RWPE2 (cell line): ENCODE data around the gene SRRM2.

Experiments
- ATAC-seq: fragments of 200-7000 bp; cut with Tn5 transposase; 3 replicates; pipeline ENCODE4 v1.9.1; 2021; ENCODE audit warnings: low read depth
- DNase-seq: peaks from one replicate; pipeline ENCODE4 v3.0.0-alpha.2; 2020; ENCODE audit warnings: low spot score
- H3K27ac ChIP-seq: fragments of 450-650 bp; 2 replicates; pipeline ENCODE4 v1.5.1; 2017; ENCODE audit warnings: mild to moderate bottlenecking; ENCODE audit not compliant: poor library complexity, severe bottlenecking
- H3K27me3 ChIP-seq: fragments of 250-450 bp; sonication (Bioruptor Pico); 2 replicates; pipeline ENCODE4 v1.5.1; 2021; ENCODE audit warnings: mild to moderate bottlenecking, moderate library complexity; ENCODE audit not compliant: insufficient read depth, poor library complexity, severe bottlenecking
- H3K36me3 ChIP-seq: fragments of 250-450 bp; sonication (Bioruptor Pico); 2 replicates; pipeline ENCODE4 v1.5.1; 2020; ENCODE audit warnings: low read depth, mild to moderate bottlenecking, moderate library complexity
- H3K4me1 ChIP-seq: fragments of 250-450 bp; sonication (Bioruptor Pico); 2 replicates; pipeline ENCODE4 v1.5.1; 2021; ENCODE audit warnings: mild to moderate bottlenecking, moderate library complexity; ENCODE audit not compliant: insufficient read depth, poor library complexity, severe bottlenecking
- H3K4me3 ChIP-seq: fragments of 250-450 bp; sonication (Bioruptor Pico); 2 replicates; pipeline ENCODE4 v1.5.1; 2021; ENCODE audit warnings: mild to moderate bottlenecking, moderate library complexity; ENCODE audit not compliant: severe bottlenecking
- H3K9me3 ChIP-seq: fragments of 250-450 bp; sonication (Bioruptor Pico); 2 replicates; pipeline ENCODE4 v1.5.1; 2021; ENCODE audit warnings: mild to moderate bottlenecking, moderate library complexity; ENCODE audit not compliant: severe bottlenecking
- CTCF ChIP-seq: fragments of 450-650 bp; IDR thresholded peaks from one replicate; pipeline ENCODE4 v1.5.1; 2017; ENCODE audit warnings: mild to moderate bottlenecking, moderate library complexity; ENCODE audit not compliant: poor library complexity, severe bottlenecking

SRRM2 gene

GRCh38 chr16:2786826-2787151, 34.4 kb downstream of the SRRM2 start:
- H3K4me3 ChIP-seq: no peak overlapping the region
- no peaks in the 10 kb centered on the region for H3K36me3 ChIP-seq
- no peaks in the 10 kb centered on the region for H3K9me3 ChIP-seq
- ATAC-seq (no peak), DNase-seq (no peak)
- no peak overlapping the region for H3K27ac ChIP-seq
- peaks cover 4% of the 10 kb centered on the region for H3K27me3 ChIP-seq
- TF ChIP-seq CTCF: no peak
- H3K4me1 ChIP-seq: no peaks in the 10 kb centered on the region

GRCh38 chr16:2787406-2787805, 35.0 kb downstream of the SRRM2 start, which contains the start of gene PRSS33:
Gene PRSS33, minus strand, starts transcription at chr16:2787560. Its CDS starts 1,013 bp downstream, at chr16:2786547.
- no peaks in the 10 kb centered on the region for H3K4me1 ChIP-seq
- no peaks in the 10 kb centered on the region for H3K9me3 ChIP-seq
- H3K27ac ChIP-seq: no peak within 1 kb of the TSS
- peak; percentile 49 for DNase-seq
- H3K36me3 ChIP-seq: no peaks in the 10 kb centered on the region
- H3K27me3 ChIP-seq: peaks cover 4% of the 10 kb centered on the region
- ATAC-seq: no peak
- no peak within 1 kb of the TSS for H3K4me3 ChIP-seq
- no peak for TF ChIP-seq CTCF

GRCh38 chr16:2787961-2788360, 35.5 kb downstream of the SRRM2 start:
- H3K27me3 ChIP-seq: peaks cover 4% of the 10 kb centered on the region
- no peak overlapping the region for H3K4me3 ChIP-seq
- no peaks in the 10 kb centered on the region for H3K36me3 ChIP-seq
- no peak for ATAC-seq
- peak; percentile 43 for DNase-seq
- no peaks in the 10 kb centered on the region for H3K9me3 ChIP-seq
- H3K4me1 ChIP-seq: no peaks in the 10 kb centered on the region
- H3K27ac ChIP-seq: no peak overlapping the region
- TF ChIP-seq CTCF: no peak

- H3K36me3 ChIP-seq: no peaks in the 10 kb centered on the region
- H3K9me3 ChIP-seq: no peaks in the 10 kb centered on the region
- H3K4me1 ChIP-seq: peaks cover 17% of the 10 kb centered on the region
- H3K27me3 ChIP-seq: peaks cover 3% of the 10 kb centered on the region
- H3K27ac ChIP-seq: no peak overlapping the region
- ATAC-seq (no peak), DNase-seq (peak; percentile 39)
- no peak overlapping the region for H3K4me3 ChIP-seq
- TF ChIP-seq CTCF: no peak
Observed at GRCh38 chr16:2790631-2791030, 38.2 kb downstream of the SRRM2 start.

GRCh38 chr16:2791174-2791573, 38.7 kb downstream of the SRRM2 start:
- Histone ChIP-seq H3K27ac (no peak overlapping the region), H3K9me3 (no peaks in the 10 kb centered on the region), H3K36me3 (no peaks in the 10 kb centered on the region), H3K4me1 (peaks cover 22% of the 10 kb centered on the region), H3K4me3 (no peak overlapping the region), H3K27me3 (no peaks in the 10 kb centered on the region)
- TF ChIP-seq CTCF: no peak
- ATAC-seq (no peak), DNase-seq (peak; percentile 27)
